A549 (cell line): ENCODE measurements around the gene AWAT1. TPM values are rescaled to one million over a fixed set of nuclear protein-coding genes. Genes with fewer than 3 reads are reported as not detected.

Source experiments
- ATAC-seq, 2 experiments: fragments of 200-7000 bp in 1 of 2; fragments of >200 bp in 1 of 2; cut with Nextera tagmentation in 1 of 2; cut with Tn5 transposase in 1 of 2; 3 replicates each; pipeline versions ENCODE4 v1.8.0 to v1.9.1; 2018 to 2020; ENCODE audit warnings: mild to moderate bottlenecking in 1 of 2, moderate library complexity in 1 of 2
- CTCF ChIA-PET: fragments of 300-600 bp; sonication (Branson Sonifier 250); formaldehyde crosslinking; extraction: SDS; loops from one replicate; lab custom pipeline; 2021; ENCODE audit warnings: antibody characterized with exemption, inconsistent platforms; lab: Yijun Ruan, JAX
- POLR2A ChIA-PET: fragments of 350-600 bp; formaldehyde crosslinking; extraction: SDS; loops from one replicate; lab custom pipeline; 2021; ENCODE audit warnings: antibody characterized with exemption, inconsistent platforms; lab: Yijun Ruan, JAX
- DNase-seq, 2 experiments: peaks; one replicate each; pipeline versions ENCODE4 v3.0.0 to v3.0.0-alpha.2; 2011 to 2016; ENCODE audit warnings: low read depth in 1 of 2, low spot score in 1 of 2
- FAIRE-seq: peaks from 2 replicates; lab custom pipeline; 2011; peaks lifted over from hg19 to GRCh38; lab: Jason Lieb, UNC
- H3K27ac ChIP-seq, 2 experiments: fragments of >200 bp; sonication (Bioruptor Twin); formaldehyde crosslinking; 3 replicates each; pipeline ENCODE4 v1.5.1; 2016 to 2017
- H3K4me1 ChIP-seq: fragments of >200 bp; sonication (Bioruptor Twin); formaldehyde crosslinking; 3 replicates; pipeline ENCODE4 v1.6.1; 2016
- H3K4me2 ChIP-seq: fragments of >200 bp; sonication (Bioruptor Twin); formaldehyde crosslinking; 3 replicates; pipeline ENCODE4 v1.6.1; 2016
- H3K4me3 ChIP-seq: fragments of >200 bp; sonication (Bioruptor Twin); formaldehyde crosslinking; 3 replicates; pipeline ENCODE4 v1.5.1; 2016
- H3K9me3 ChIP-seq: fragments of >200 bp; sonication (Bioruptor Twin); formaldehyde crosslinking; 3 replicates; pipeline ENCODE4 v1.6.1; 2016
- ATOH8 ChIP-seq: fragments of 250-450 bp; sonication (Bioruptor Pico); IDR thresholded peaks from 2 replicates; pipeline ENCODE4 v1.5.0; 2020; ENCODE audit warnings: low read depth, mild to moderate bottlenecking, moderate library complexity
- BHLHE40 ChIP-seq: IDR thresholded peaks from 2 replicates; pipeline ENCODE4 v1.6.1; 2012; ENCODE audit warnings: low read depth, low read length, inconsistent platforms
- CBX8 ChIP-seq: fragments of 200-600 bp; sonication (generic); IDR thresholded peaks from 2 replicates; pipeline ENCODE4 v1.6.1; 2016
- EHF ChIP-seq: fragments of 250-450 bp; sonication (Bioruptor Pico); IDR thresholded peaks from 2 replicates; pipeline ENCODE4 v1.5.0; 2020; ENCODE audit warnings: mild to moderate bottlenecking
- EHMT2 ChIP-seq: fragments of 200-600 bp; sonication (generic); IDR thresholded peaks from 2 replicates; pipeline ENCODE4 v1.6.1; 2016; ENCODE audit warnings: antibody characterized with exemption, low read depth, mild to moderate bottlenecking, moderate library complexity
- ELK1 ChIP-seq: fragments of 150-350 bp; IDR thresholded peaks from 2 replicates; pipeline ENCODE4 v1.6.1; 2014; ENCODE audit warnings: low read depth, mild to moderate bottlenecking, low read length
- ESRRA ChIP-seq: fragments of 150-350 bp; IDR thresholded peaks from 2 replicates; pipeline ENCODE4 v1.6.1; 2014; ENCODE audit warnings: mild to moderate bottlenecking, low read length, borderline replicate concordance
- HDAC2 ChIP-seq: fragments of 200-600 bp; sonication (generic); IDR thresholded peaks from 2 replicates; pipeline ENCODE4 v1.6.1; 2016
- HES2 ChIP-seq: fragments of >200 bp; sonication (Bioruptor Twin); formaldehyde crosslinking; IDR thresholded peaks from 2 replicates; pipeline ENCODE4 v1.6.1; 2016
- HMGXB4 ChIP-seq: fragments of 250-450 bp; sonication (Bioruptor Pico); IDR thresholded peaks from 2 replicates; pipeline ENCODE4 v1.5.0; 2021; ENCODE audit warnings: mild to moderate bottlenecking, moderate library complexity, borderline replicate concordance
- HOXA7 ChIP-seq: fragments of 250-450 bp; sonication (Bioruptor Pico); IDR thresholded peaks from 2 replicates; pipeline ENCODE4 v1.5.0; 2020; ENCODE audit warnings: mild to moderate bottlenecking, moderate library complexity
- HOXB5 ChIP-seq: fragments of 250-450 bp; sonication (Bioruptor Pico); IDR thresholded peaks from 2 replicates; pipeline ENCODE4 v1.5.0; 2020; ENCODE audit warnings: mild to moderate bottlenecking, moderate library complexity
- KDM5A ChIP-seq: fragments of 200-600 bp; sonication (generic); IDR thresholded peaks from 2 replicates; pipeline ENCODE4 v1.6.1; 2016; ENCODE audit warnings: antibody characterized with exemption, mild to moderate bottlenecking
- MAFK ChIP-seq: fragments of 450-650 bp; IDR thresholded peaks from 2 replicates; pipeline ENCODE4 v1.6.1; 2014; ENCODE audit not compliant: partially characterized antibody
- NFE2L2 ChIP-seq: fragments of 150-350 bp; conservative IDR thresholded peaks from 2 replicates; pipeline ENCODE4 v1.6.1; 2014; ENCODE audit warnings: low read length
- NR3C1 ChIP-seq: fragments of >200 bp; sonication (Bioruptor Twin); formaldehyde crosslinking; IDR thresholded peaks from 3 replicates; pipeline ENCODE4 v1.6.1; 2017
- POLR2A ChIP-seq: IDR thresholded peaks from 2 replicates; pipeline ENCODE4 v1.6.1; 2012; ENCODE audit warnings: mild to moderate bottlenecking, low read length
- POLR2AphosphoS2 ChIP-seq: conservative IDR thresholded peaks from 2 replicates; pipeline ENCODE4 v1.6.1; 2012; ENCODE audit warnings: low read length, improper control_type of control experiment, inconsistent platforms
- RAD21 ChIP-seq, 2 experiments: fragments of >200 bp in 1 of 2; sonication (Bioruptor Twin) in 1 of 2; formaldehyde crosslinking in 1 of 2; IDR thresholded peaks in 1 of 2; conservative IDR thresholded peaks in 1 of 2; 2 replicates in 1 of 2; 3 replicates in 1 of 2; pipeline ENCODE4 v1.6.1; 2012 to 2018; ENCODE audit warnings: inconsistent platforms in 1 of 2
- RARB ChIP-seq: fragments of 250-450 bp; sonication (Bioruptor Pico); IDR thresholded peaks from 2 replicates; pipeline ENCODE4 v1.8.0; 2021; ENCODE audit warnings: mild to moderate bottlenecking, moderate library complexity
- TFCP2L1 ChIP-seq: fragments of 250-450 bp; sonication (Bioruptor Pico); IDR thresholded peaks from 2 replicates; pipeline ENCODE4 v1.5.0; 2021; ENCODE audit warnings: mild to moderate bottlenecking
- ZNF302 ChIP-seq: fragments of 250-450 bp; sonication (Bioruptor Pico); IDR thresholded peaks from 2 replicates; pipeline ENCODE4 v1.9.0; 2021; ENCODE audit warnings: inconsistent platforms, mild to moderate bottlenecking, moderate library complexity
- ZSCAN20 ChIP-seq: fragments of 250-450 bp; sonication (Bioruptor Pico); IDR thresholded peaks from 2 replicates; pipeline ENCODE4 v1.8.0; 2022; ENCODE audit warnings: mild to moderate bottlenecking, moderate library complexity
- WGBS: methylation state at CpG from one replicate; pipeline ENCODE4 v1.1.6; 2017; ENCODE audit errors: missing lambda C conversion rate; 5-methylcytosine and 5-hydroxymethylcytosine counted together
- polyA plus RNA-seq, 4 experiments: library from polyadenylated mRNA; depleted of rRNA in 3 of 4; stranded (reverse); fragments of >200 nt; fragmentation: RNase III in 1 of 4; extraction: RNeasy Plus Mini Kit Qiagen cat#74134 plus additional on column Dnase treatment in 1 of 4; gene quantifications; 2 replicates in 3 of 4; 3 replicates in 1 of 4; pipeline ENCODE4 v1.2.3, GENCODE V29; 2011 to 2017
- small RNA-seq, 6 experiments: library from RNA; depleted of rRNA; stranded (forward); fragments of <200 nt; gene quantifications; one replicate each; pipeline ENCODE3, GENCODE V24; 2012

Gene AWAT1
- polyA plus RNA-seq, 2 of the 4 experiments (the other 2 are of a cell fraction): not detected

- FAIRE-seq: no peak
- no peak within 1 kb of the TSS for H3K27ac ChIP-seq
- no peak for ATAC-seq
- TF ChIP-seq ZNF302 (CRISPR knock-in tag) (no peak), ESRRA (no peak), HMGXB4 (CRISPR knock-in tag) (no peak), NFE2L2 (no peak), HES2 (no peak)
- H3K9me3 ChIP-seq: no peaks in the 10 kb centered on the region
- CTCF ChIA-PET: no interaction called here
- no peak within 1 kb of the TSS for H3K4me3 ChIP-seq
- POLR2A ChIA-PET: no interaction called here
- no peaks in the 10 kb centered on the region for H3K4me1 ChIP-seq
- WGBS: 93% methylated on average over 16 of the region's 21 CpGs
- no peak within 1 kb of the TSS for H3K4me2 ChIP-seq
- DNase-seq: no peak
Measured at GRCh38 chrX:70281951-70282350, 47.5 kb downstream of the AWAT1 start, which contains the start of gene RAB41. Gene RAB41, plus strand, starts transcription at chrX:70282172. Its CDS starts 46 bp downstream, at chrX:70282218.

GRCh38 chrX:70289168-70289792 is 54.8 kb downstream of the AWAT1 start:
- H3K4me2 ChIP-seq: peak overlapping the region; percentile 94
- FAIRE-seq (no peak), DNase-seq (no peak), ATAC-seq (no peak; a peak in 1 of 6 replicates)
- H3K4me3 ChIP-seq: peak overlapping the region; percentile 92
- ChIA-PET CTCF (interaction anchor here (1.4 kb wide), 1 partner anchor 156 kb away, joined by 8 read pairs; the partner anchor contains the start of gene IGBP1), POLR2A (interaction anchor here (0.8 to 2.5 kb wide), 3 partner anchors 11 to 156 kb away, joined by 3 to 17 read pairs (median 6); partner anchors contain the start of gene IGBP1)
- TF ChIP-seq HOXB5 (CRISPR knock-in tag): no peak
- no peak for TF ChIP-seq POLR2A
- no peak for TF ChIP-seq HOXA7 (CRISPR knock-in tag)
- no peak for TF ChIP-seq RARB (CRISPR knock-in tag)
- TF ChIP-seq ATOH8 (CRISPR knock-in tag): no peak
- no peak for TF ChIP-seq RAD21 (conservative IDR thresholded peaks at IDR 0.05 in 1 of 2, IDR thresholded peaks at IDR 0.05 in 1 of 2)
- TF ChIP-seq ELK1: no peak
- TF ChIP-seq KDM5A: no peak
- TF ChIP-seq EHMT2: no peak
- no peak for TF ChIP-seq MAFK
- TF ChIP-seq BHLHE40: no peak
- no peak for TF ChIP-seq ZSCAN20 (CRISPR knock-in tag)
- no peak for TF ChIP-seq POLR2AphosphoS2
- no peak for TF ChIP-seq NR3C1
- no peak for TF ChIP-seq CBX8
- no peak for TF ChIP-seq EHF
- no peak for TF ChIP-seq TFCP2L1 (CRISPR knock-in tag)
- no peak for TF ChIP-seq HDAC2
- 28% methylated on average over 8 of the region's 11 CpGs for WGBS
- H3K27ac ChIP-seq: peak overlapping the region; percentile 83 to 85
- H3K4me1 ChIP-seq: peaks cover 22% of the 10 kb centered on the region; the same call in 1 of the 3 replicates
- no peaks in the 10 kb centered on the region for H3K9me3 ChIP-seq

Small RNA genes within 50 kb of the gene (small RNA-seq; reads per million reads assigned to genes)
- gene RNA5SP507: 0 to 0.58 (median 0) reads per million in 6 experiments

Other genes starting within 250 kb of the AWAT1 start
- gene AWAT2, start 184.7 kb upstream of the AWAT1 start, polyA plus RNA-seq (2011; rRNA removed): not detected in 2 replicates
- gene AWAT2, start 184.7 kb upstream of the AWAT1 start, polyA plus RNA-seq (2017; fragmentation: RNase III; extraction: RNeasy Plus Mini Kit Qiagen cat#74134 plus additional on column Dnase treatment): not detected in 3 replicates
- gene OTUD6A, start 172.2 kb upstream of the AWAT1 start, polyA plus RNA-seq (2011; rRNA removed): not detected in 2 replicates
- gene OTUD6A, start 172.2 kb upstream of the AWAT1 start, polyA plus RNA-seq (2017; fragmentation: RNase III; extraction: RNeasy Plus Mini Kit Qiagen cat#74134 plus additional on column Dnase treatment): not detected in 3 replicates
- 103 and 106 TPM in 2 replicates for gene IGBP1, start 101.2 kb upstream of the AWAT1 start, polyA plus RNA-seq (2011; rRNA removed)
- 50.2 to 56.4 TPM (median 54.0 TPM) in 3 replicates for gene IGBP1, start 101.2 kb upstream of the AWAT1 start, polyA plus RNA-seq (2017; fragmentation: RNase III; extraction: RNeasy Plus Mini Kit Qiagen cat#74134 plus additional on column Dnase treatment)
- not detected in 2 replicates for gene DGAT2L6, start 57.2 kb upstream of the AWAT1 start, polyA plus RNA-seq (2011; rRNA removed)
- not detected in 3 replicates for gene DGAT2L6, start 57.2 kb upstream of the AWAT1 start, polyA plus RNA-seq (2017; fragmentation: RNase III; extraction: RNeasy Plus Mini Kit Qiagen cat#74134 plus additional on column Dnase treatment)
- 0.06 and 0.19 TPM in 2 replicates for gene P2RY4, start 25.5 kb downstream of the AWAT1 start, polyA plus RNA-seq (2011; rRNA removed)
- gene P2RY4, start 25.5 kb downstream of the AWAT1 start, polyA plus RNA-seq (2017; fragmentation: RNase III; extraction: RNeasy Plus Mini Kit Qiagen cat#74134 plus additional on column Dnase treatment): not detected in 3 replicates
- not detected in 2 replicates for gene ARR3, start 33.7 kb downstream of the AWAT1 start, polyA plus RNA-seq (2011; rRNA removed)
- gene ARR3, start 33.7 kb downstream of the AWAT1 start, polyA plus RNA-seq (2017; fragmentation: RNase III; extraction: RNeasy Plus Mini Kit Qiagen cat#74134 plus additional on column Dnase treatment): not detected in 3 replicates
- not detected in 2 replicates for gene RAB41, start 47.5 kb downstream of the AWAT1 start, polyA plus RNA-seq (2011; rRNA removed)
- not detected in 3 replicates for gene RAB41, start 47.5 kb downstream of the AWAT1 start, polyA plus RNA-seq (2017; fragmentation: RNase III; extraction: RNeasy Plus Mini Kit Qiagen cat#74134 plus additional on column Dnase treatment)
- gene PDZD11, start 55.3 kb downstream of the AWAT1 start, polyA plus RNA-seq (2011; rRNA removed): 133 and 159 TPM in 2 replicates
- 78.5 to 86.5 TPM (median 83.4 TPM) in 3 replicates for gene PDZD11, start 55.3 kb downstream of the AWAT1 start, polyA plus RNA-seq (2017; fragmentation: RNase III; extraction: RNeasy Plus Mini Kit Qiagen cat#74134 plus additional on column Dnase treatment)
- gene KIF4A, start 55.4 kb downstream of the AWAT1 start, polyA plus RNA-seq (2011; rRNA removed): 34.5 and 46.6 TPM in 2 replicates
- gene KIF4A, start 55.4 kb downstream of the AWAT1 start, polyA plus RNA-seq (2017; fragmentation: RNase III; extraction: RNeasy Plus Mini Kit Qiagen cat#74134 plus additional on column Dnase treatment): 26.5 to 29.1 TPM (median 27.9 TPM) in 3 replicates
- 0.04 TPM in 2 replicates for gene GDPD2, start 188.7 kb downstream of the AWAT1 start, polyA plus RNA-seq (2011; rRNA removed)
- gene GDPD2, start 188.7 kb downstream of the AWAT1 start, polyA plus RNA-seq (2017; fragmentation: RNase III; extraction: RNeasy Plus Mini Kit Qiagen cat#74134 plus additional on column Dnase treatment): 0.12 to 0.18 TPM (median 0.12 TPM) in 3 replicates
- 11.2 and 12.8 TPM in 2 replicates for gene DLG3, start 210.2 kb downstream of the AWAT1 start, polyA plus RNA-seq (2011; rRNA removed)
- 3.0 to 3.2 TPM (median 3.1 TPM) in 3 replicates for gene DLG3, start 210.2 kb downstream of the AWAT1 start, polyA plus RNA-seq (2017; fragmentation: RNase III; extraction: RNeasy Plus Mini Kit Qiagen cat#74134 plus additional on column Dnase treatment)